Measurements from ENCODE around the gene IL5RA.
A peak's percentile ranks its signal among the peaks of the same experiment; 100 is the strongest.

The IL5RA gene

GRCh38 chr3:3087279-3087678, 22.9 kb downstream of the IL5RA start:
- Histone ChIP-seq H2AFZ (ENCODE audit: low read length) (no peak overlapping the region), H3K27ac (ENCODE audit: low read length) (peak overlapping the region; percentile 77; the same call in 1 of the 2 replicates), H3K36me3 (replicated peaks; ENCODE audit: insufficient read depth, low read length) (no peaks in the 10 kb centered on the region), H3K9ac (ENCODE audit: low read length) (no peak overlapping the region), H3K27me3 (replicated peaks; ENCODE audit: insufficient read depth, low read length) (no peaks in the 10 kb centered on the region), H4K20me1 (ENCODE audit: insufficient read depth, low read length) (no peaks in the 10 kb centered on the region), H3K9me3 (replicated peaks; ENCODE audit: insufficient read depth, low read length) (no peaks in the 10 kb centered on the region), H3K9me2 (replicated peaks; ENCODE audit: insufficient read depth, low read length) (no peaks in the 10 kb centered on the region), H3K79me2 (ENCODE audit: low read length) (no peaks in the 10 kb centered on the region), H3K4me2 (ENCODE audit: low read depth, low read length) (no peak overlapping the region), H3K4me3 (ENCODE audit: low read length) (no peak overlapping the region), H3F3A (ENCODE audit: insufficient read depth, low read length) (peaks cover 11% of the 10 kb centered on the region; the same call in 1 of the 2 replicates), H3K4me1 (ENCODE audit: low read length) (peaks cover 34% of the 10 kb centered on the region)
- TF ChIP-seq EZH2 (optimal IDR thresholded peaks at IDR 0.05; ENCODE audit: low read depth, low read length) (no peak), CTCF (IDR thresholded peaks at IDR 0.05; ENCODE audit: low read length) (no peak), EZH2phosphoT487 (IDR thresholded peaks at IDR 0.05; ENCODE audit: low read length) (no peak)
- DNase-seq: no peak

- H3K9me2 ChIP-seq (replicated peaks; ENCODE audit: insufficient read depth, low read length): no peaks in the 10 kb centered on the region
- no peaks in the 10 kb centered on the region for H4K20me1 ChIP-seq (ENCODE audit: insufficient read depth, low read length)
- H3K36me3 ChIP-seq (replicated peaks; ENCODE audit: insufficient read depth, low read length): no peaks in the 10 kb centered on the region
- no peak overlapping the region for H3K27ac ChIP-seq (ENCODE audit: low read length)
- H3K9ac ChIP-seq (ENCODE audit: low read length): no peak overlapping the region
- H3K9me3 ChIP-seq (replicated peaks; ENCODE audit: insufficient read depth, low read length): no peaks in the 10 kb centered on the region
- H3K4me3 ChIP-seq (ENCODE audit: low read length): no peak overlapping the region
- H2AFZ ChIP-seq (ENCODE audit: low read length): no peak overlapping the region
- peaks cover 19% of the 10 kb centered on the region for H3F3A ChIP-seq (ENCODE audit: insufficient read depth, low read length)
- H3K79me2 ChIP-seq (ENCODE audit: low read length): no peaks in the 10 kb centered on the region
- TF ChIP-seq EZH2 (optimal IDR thresholded peaks at IDR 0.05; ENCODE audit: low read depth, low read length): no peak
- no peak for TF ChIP-seq CTCF (IDR thresholded peaks at IDR 0.05; ENCODE audit: low read length)
- H3K4me2 ChIP-seq (ENCODE audit: low read depth, low read length): no peak overlapping the region
- H3K4me1 ChIP-seq (ENCODE audit: low read length): peaks cover 35% of the 10 kb centered on the region
- no peaks in the 10 kb centered on the region for H3K27me3 ChIP-seq (replicated peaks; ENCODE audit: insufficient read depth, low read length)
- no peak for DNase-seq
These were observed 23.9 kb downstream of the IL5RA start for GRCh38 chr3:3086239-3086638.

GRCh38 chr3:3085782-3086181, 24.4 kb downstream of the IL5RA start:
- no peak overlapping the region for H3K4me2 ChIP-seq (ENCODE audit: low read depth, low read length)
- H3K79me2 ChIP-seq (ENCODE audit: low read length): no peaks in the 10 kb centered on the region
- TF ChIP-seq CTCF (IDR thresholded peaks at IDR 0.05; ENCODE audit: low read length): no peak
- no peak for TF ChIP-seq EZH2phosphoT487 (IDR thresholded peaks at IDR 0.05; ENCODE audit: low read length)
- H3K27me3 ChIP-seq (replicated peaks; ENCODE audit: insufficient read depth, low read length): no peaks in the 10 kb centered on the region
- H3F3A ChIP-seq (ENCODE audit: insufficient read depth, low read length): peaks cover 19% of the 10 kb centered on the region
- no peaks in the 10 kb centered on the region for H3K9me3 ChIP-seq (replicated peaks; ENCODE audit: insufficient read depth, low read length)
- H3K9ac ChIP-seq (ENCODE audit: low read length): no peak overlapping the region
- no peak for DNase-seq
- H3K4me1 ChIP-seq (ENCODE audit: low read length): peaks cover 38% of the 10 kb centered on the region
- no peaks in the 10 kb centered on the region for H3K36me3 ChIP-seq (replicated peaks; ENCODE audit: insufficient read depth, low read length)
- no peak overlapping the region for H2AFZ ChIP-seq (ENCODE audit: low read length)
- no peaks in the 10 kb centered on the region for H3K9me2 ChIP-seq (replicated peaks; ENCODE audit: insufficient read depth, low read length)
- no peak overlapping the region for H3K27ac ChIP-seq (ENCODE audit: low read length)
- H3K4me3 ChIP-seq (ENCODE audit: low read length): no peak overlapping the region
- no peaks in the 10 kb centered on the region for H4K20me1 ChIP-seq (ENCODE audit: insufficient read depth, low read length)

Data from MM.1S (cell line).